Adrenal gland (tissue), 12 donors: ENCODE data around the gene GIMAP8. TPM values are rescaled to one million over a fixed set of nuclear protein-coding genes. Genes with fewer than 3 reads are reported as not detected.

Source experiments
- DNase-seq, 7 donors: peaks; one replicate each; pipeline ENCODE4 v3.0.0-alpha.2; 2019 to 2020
- H3K27ac ChIP-seq, 5 donors: fragments of 200-600 bp; sonication (generic) in 4 of 5; 1 replicate in 3 of 5; 2 replicates in 2 of 5; pipeline versions ENCODE4 v1.5.1 to v1.8.0; 2016 to 2020; ENCODE audit warnings: mild to moderate bottlenecking in 1 of 5
- H3K27me3 ChIP-seq: fragments of 200-600 bp; 2 replicates; pipeline ENCODE4 v1.8.0; 2021
- H3K36me3 ChIP-seq, 2 donors: fragments of 200-600 bp; replicated peaks in 1 of 2; 1 replicate in 1 of 2; 2 replicates in 1 of 2; pipeline versions ENCODE4 v1.5.1 to v1.8.0; 2018 to 2022
- H3K4me1 ChIP-seq, 2 donors: fragments of 200-600 bp; replicated peaks in 1 of 2; 1 replicate in 1 of 2; 2 replicates in 1 of 2; pipeline versions ENCODE4 v1.5.1 to v1.8.0; 2018 to 2021
- H3K4me3 ChIP-seq, 4 donors: fragments of 200-600 bp; sonication (generic) in 3 of 4; one replicate each; pipeline ENCODE4 v1.5.1; 2016 to 2018
- H3K9me3 ChIP-seq, 3 donors: fragments of 200-600 bp; sonication (generic) in 1 of 3; replicated peaks in 1 of 3; 1 replicate in 2 of 3; 2 replicates in 1 of 3; pipeline versions ENCODE4 v1.5.1 to v1.8.0; 2016 to 2021
- CTCF ChIP-seq, 6 experiments: fragments of 450-650 bp in 4 of 6; fragments of 200-600 bp in 2 of 6; sonication (generic) in 1 of 6; IDR thresholded peaks; 1 replicate in 5 of 6; 2 replicates in 1 of 6; pipeline versions ENCODE4 v1.5.1 to v1.8.0; 2016 to 2021; ENCODE audit warnings: antibody characterized with exemption in 6 of 6, mild to moderate bottlenecking in 2 of 6, moderate library complexity in 1 of 6
- POLR2A ChIP-seq, 2 donors: fragments of 450-650 bp; IDR thresholded peaks; one replicate each; pipeline ENCODE4 v1.6.1; 2017; ENCODE audit warnings: antibody characterized with exemption in 2 of 2, mild to moderate bottlenecking in 2 of 2, moderate library complexity in 1 of 2
- WGBS, 4 donors: extraction: QIAGEN DNeasy Blood & Tissue Kit in 2 of 4; methylation state at CpG; one replicate each; pipeline versions ENCODE4 v1.1.5 to v1.1.7; 2013 to 2017; 5-methylcytosine and 5-hydroxymethylcytosine counted together
- intact Hi-C, 2 donors: fragments of 100-400 bp; cut with DNase I; formaldehyde crosslinking; loops; one replicate each; pipeline versions ENCODE4 v1.14.1 to v1.15.0; 2022 to 2023
- polyA plus RNA-seq, 3 donors: library from polyadenylated mRNA; stranded (reverse); fragments of 200-250 nt in 2 of 3; fragments of 350-450 nt in 1 of 3; fragmentation: Illumina TruSeq in 1 of 3; extraction: RNeasy Lipid Tissue Mini Kit (QIAGEN cat#74804) in 1 of 3; gene quantifications; one replicate each; pipeline ENCODE4 v1.2.3, GENCODE V29; 2013 to 2014
- total RNA-seq, 9 donors: library from RNA; depleted of rRNA in 4 of 9; stranded (reverse); fragments of >200 nt in 4 of 9; fragments of 120-200 nt in 1 of 9; fragmentation: NEBNext Ultra II Directional in 1 of 9; extraction: Animal tissue kit (Norgen Biotek cat#: 25700) in 1 of 9; gene quantifications; one replicate each; pipeline versions ENCODE4 v1.1.0 to v1.2.4, GENCODE V29; 2013 to 2023
- donor health status: healthy with polysubstance abuse.
- donor health status: Bipolar disorder and iron deficiency.
- donor health status: DM: yes; HTN: yes; CAD: no.
- donor health status: DM: no; HTN: no; CAD: no.
- donor health status: DM: no; HTN: no; CAD: no.
- donor health status: DM: yes; HTN: yes; CAD: no.

GIMAP8 gene
- total and polyA plus RNA-seq, 12 donors: 6.1 to 18.4 (median 9.5) TPM

- WGBS, 4 donors: 75 to 83% (median 80%) methylated on average over 8 to 11 of the region's 11 CpGs
- peak in 6 of 7 donors; percentile 59 to 91 (median 64) for DNase-seq
- H3K27me3 ChIP-seq: no peaks in the 10 kb centered on the region
- intact Hi-C loops: loop anchor here in 1 of 2 donors (10.0 kb wide), 1 partner anchor 59 kb away; no protein-coding TSS in a partner anchor
- H3K27ac ChIP-seq: no peak overlapping the region
- H3K9me3 ChIP-seq: no peaks in the 10 kb centered on the region
- no peaks in the 10 kb centered on the region for H3K36me3 ChIP-seq
- no peaks in the 10 kb centered on the region for H3K4me1 ChIP-seq
- TF ChIP-seq CTCF (IDR thresholded peaks at IDR 0.05) (no peak), POLR2A (IDR thresholded peaks at IDR 0.05) (no peak)
- H3K4me3 ChIP-seq: no peak overlapping the region
Observed at GRCh38 chr7:150413640-150414081, 36.8 kb upstream of the GIMAP8 start.

DNA sequence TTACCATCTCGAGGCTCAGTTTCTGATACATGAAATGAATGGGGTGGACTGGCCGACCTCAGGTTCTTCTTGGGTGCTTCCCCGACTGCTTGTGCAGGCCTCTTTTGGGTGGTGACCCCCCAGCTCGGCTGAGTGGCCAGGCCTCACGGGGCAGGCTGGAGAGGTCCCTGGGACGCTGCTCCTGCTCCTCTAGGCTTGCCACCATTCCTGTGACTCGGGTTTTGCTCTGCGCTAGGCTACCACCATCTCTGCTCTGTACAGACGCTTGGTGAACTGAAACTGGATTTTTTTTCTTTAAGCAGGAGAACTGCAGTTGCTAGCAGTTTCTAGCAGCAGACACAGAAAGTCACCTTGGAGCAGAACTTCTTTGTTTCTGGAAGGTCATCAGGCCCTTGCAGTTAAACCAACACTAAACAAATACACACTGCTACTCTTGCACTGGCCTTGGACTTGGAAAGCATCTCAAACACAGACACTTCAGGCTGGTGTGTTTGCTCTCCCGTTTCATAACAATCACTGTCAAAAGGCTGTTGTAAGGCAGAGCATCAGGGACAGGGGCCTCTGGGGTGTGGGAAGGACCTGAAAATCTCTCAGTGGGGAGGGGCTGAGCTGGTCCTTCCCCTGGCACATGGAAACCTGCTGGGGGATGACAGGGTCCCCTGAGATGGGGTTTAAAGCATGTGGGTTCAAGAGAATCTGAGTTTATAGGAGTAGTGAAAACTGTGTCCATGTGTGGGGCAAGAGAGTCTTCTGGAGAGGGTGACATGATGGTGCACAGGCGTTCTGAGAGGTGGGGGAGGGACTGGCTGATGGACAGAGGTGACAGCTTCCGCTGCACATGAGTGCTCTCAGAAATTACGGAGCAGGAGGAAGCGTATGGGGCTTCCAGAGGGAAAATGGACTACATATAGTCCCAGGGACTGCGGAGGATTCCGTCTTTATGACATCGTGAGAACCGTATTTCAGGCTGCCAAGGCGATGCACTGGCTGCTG, 35.0 kb upstream of the GIMAP8 start:
- no peak overlapping the region for H3K4me3 ChIP-seq
- H3K4me1 ChIP-seq: no peaks in the 10 kb centered on the region
- no peak overlapping the region for H3K27ac ChIP-seq
- no peaks in the 10 kb centered on the region for H3K36me3 ChIP-seq
- 84 to 89% (median 87%) methylated on average over 16 to 19 of the region's 19 CpGs for WGBS, 4 donors
- H3K9me3 ChIP-seq: no peaks in the 10 kb centered on the region
- intact Hi-C loops: loop anchor here (5.0 to 10.0 kb wide), 2 partner anchors 61 to 63 kb away; no protein-coding TSS in a partner anchor
- H3K27me3 ChIP-seq: no peaks in the 10 kb centered on the region
- TF ChIP-seq POLR2A (IDR thresholded peaks at IDR 0.05): no peak
- TF ChIP-seq CTCF (IDR thresholded peaks at IDR 0.05): no peak
- DNase-seq: peak in 3 of 7 donors; percentile 10 to 37 (median 14)

DNA sequence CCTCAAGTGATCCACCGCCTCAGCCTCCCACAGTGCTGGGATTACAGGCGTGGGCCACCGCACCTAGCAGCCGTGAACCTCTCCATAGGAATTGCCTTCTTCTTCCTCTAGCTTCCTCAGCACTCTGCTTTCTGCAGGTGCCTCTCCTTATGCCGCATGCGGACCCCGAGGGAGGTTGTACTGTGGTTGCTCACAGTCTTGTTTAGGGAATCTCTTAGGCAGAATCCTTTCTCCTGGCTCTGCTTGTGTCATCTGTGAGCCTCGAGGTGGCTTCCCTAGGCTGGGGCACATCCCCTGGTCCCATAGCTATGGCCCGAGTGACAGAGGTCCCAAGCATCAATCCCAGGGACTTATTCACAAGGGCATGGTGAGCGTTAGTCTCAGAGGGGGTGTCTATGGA, 33.2 kb upstream of the GIMAP8 start:
- no peak for TF ChIP-seq CTCF (IDR thresholded peaks at IDR 0.05)
- no peak for TF ChIP-seq POLR2A (IDR thresholded peaks at IDR 0.05)
- 93 to 98% (median 94%) methylated on average over 8 to 10 of the region's 10 CpGs for WGBS, 4 donors
- Histone ChIP-seq H3K27ac (no peak overlapping the region), H3K4me1 (no peaks in the 10 kb centered on the region), H3K36me3 (no peaks in the 10 kb centered on the region), H3K4me3 (no peak overlapping the region), H3K27me3 (no peaks in the 10 kb centered on the region), H3K9me3 (no peaks in the 10 kb centered on the region)
- peak in 3 of 7 donors; percentile 7 to 42 (median 12) for DNase-seq
- intact Hi-C loops: loop anchor here (5.0 to 10.0 kb wide), 2 partner anchors 62 to 65 kb away; no protein-coding TSS in a partner anchor

GRCh38 chr7:150417863-150418262, 32.6 kb upstream of the GIMAP8 start:
- Histone ChIP-seq H3K4me1 (no peaks in the 10 kb centered on the region), H3K4me3 (no peak overlapping the region), H3K36me3 (no peaks in the 10 kb centered on the region), H3K27ac (no peak overlapping the region), H3K27me3 (no peaks in the 10 kb centered on the region), H3K9me3 (no peaks in the 10 kb centered on the region)
- TF ChIP-seq CTCF (IDR thresholded peaks at IDR 0.05) (no peak), POLR2A (IDR thresholded peaks at IDR 0.05) (no peak)
- DNase-seq: peak in 2 of 7 donors; percentile 16 to 38
- 94 to 97% (median 95%) methylated on average over 6 of the region's 6 CpGs for WGBS, 4 donors
- intact Hi-C loops: loop anchor here (5.0 to 10.0 kb wide), 2 partner anchors 63 to 66 kb away; no protein-coding TSS in a partner anchor
